K562 (cell line): ENCODE data around the gene EXOSC6.
"Not testable (repeated sequence)": the region's sequence is repeated elsewhere in the genome, so short reads cannot be mapped to it uniquely, and the experiment has no call there.

Experiments used
- CTCF ChIP-seq, 3 experiments: IDR thresholded peaks in 2 of 3; conservative IDR thresholded peaks in 1 of 3; 2 replicates each; pipeline ENCODE4 v1.5.1; 2011 to 2012; ENCODE audit warnings: low read length in 3 of 3, mild to moderate bottlenecking in 3 of 3, control low read depth in 2 of 3, improper control_type of control experiment in 1 of 3, inconsistent platforms in 1 of 3, low read depth in 1 of 3, mixed read lengths in 1 of 3, moderate library complexity in 1 of 3; ENCODE audit not compliant: insufficient read depth in 2 of 3
- GTF2F1 ChIP-seq: IDR thresholded peaks from 2 replicates; pipeline ENCODE4 v1.6.1; 2011; ENCODE audit warnings: low read depth, low read length, improper control_type of control experiment
- MYBL2 ChIP-seq, 2 experiments: fragments of 450-650 bp in 1 of 2; sonication (generic) in 1 of 2; formaldehyde crosslinking in 1 of 2; IDR thresholded peaks; 2 replicates each; pipeline versions ENCODE4 v1.6.1 to v1.8.1; 2017 to 2022; ENCODE audit warnings: borderline replicate concordance in 1 of 2, inconsistent platforms in 1 of 2, low read depth in 1 of 2, mild to moderate bottlenecking in 1 of 2, missing genetic modification reagents in 1 of 2, moderate library complexity in 1 of 2
- PKNOX1 ChIP-seq: fragments of 450-650 bp; IDR thresholded peaks from 2 replicates; pipeline ENCODE4 v1.6.1; 2016
- SMARCA5 ChIP-seq: fragments of 450-650 bp; IDR thresholded peaks from 2 replicates; pipeline ENCODE4 v1.6.1; 2016
- SP1 ChIP-seq: sonication (generic); formaldehyde crosslinking; IDR thresholded peaks from 2 replicates; pipeline ENCODE4 v1.8.1; 2022; ENCODE audit warnings: mild to moderate bottlenecking, missing genetic modification reagents
- TBP ChIP-seq: optimal IDR thresholded peaks from 2 replicates; pipeline ENCODE3; 2011; ENCODE audit warnings: low read depth, low read length, improper control_type of control experiment
- VEZF1 ChIP-seq: fragments of 200-800 bp; sonication (Bioruptor generic); IDR thresholded peaks from 2 replicates; pipeline ENCODE4 v1.6.1; 2017; ENCODE audit warnings: missing genetic modification characterization, missing compliant biosample characterization
- XRCC5 ChIP-seq: fragments of 200-400 bp; formaldehyde crosslinking; IDR thresholded peaks from 2 replicates; pipeline ENCODE4 v1.6.1; 2017; ENCODE audit warnings: low read depth, mild to moderate bottlenecking, low read length

DNA sequence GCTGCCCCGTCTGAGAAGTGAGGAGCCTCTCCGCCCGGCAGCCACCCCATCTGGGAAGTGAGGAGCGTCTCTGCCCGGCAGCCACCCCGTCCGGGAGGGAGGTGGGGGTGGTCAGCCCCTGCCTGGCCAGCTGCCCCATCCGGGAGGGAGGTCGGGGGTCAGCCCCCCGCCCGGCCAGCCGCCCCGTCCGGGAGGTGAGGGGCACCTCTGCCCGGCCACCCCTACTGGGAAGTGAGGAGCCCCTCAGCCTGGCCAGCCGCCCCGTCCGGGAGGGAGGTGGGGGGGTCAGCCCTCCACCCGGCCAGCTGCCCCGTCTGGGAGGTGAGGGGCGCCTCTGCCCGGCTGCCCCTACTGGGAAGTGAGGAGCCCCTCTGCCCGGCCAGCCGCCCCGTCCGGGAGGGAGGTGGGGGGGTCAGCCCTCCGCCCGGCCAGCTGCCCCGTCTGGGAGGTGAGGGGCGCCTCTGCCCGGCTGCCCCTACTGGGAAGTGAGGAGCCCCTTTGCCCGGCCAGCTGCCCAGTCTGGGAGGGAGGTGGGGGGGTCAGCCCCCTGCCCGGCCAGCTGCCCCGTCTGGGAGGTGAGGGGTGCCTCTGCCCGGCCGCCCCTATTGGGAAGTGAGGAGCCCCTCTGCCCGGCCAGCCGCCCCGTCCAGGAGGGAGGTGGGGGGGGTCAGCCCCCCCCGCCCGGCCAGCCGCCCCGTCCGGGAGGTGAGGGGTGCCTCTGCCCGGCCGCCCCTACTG, 46.9 kb downstream of the EXOSC6 start:
- not testable (repeated sequence) for TF ChIP-seq MYBL2 (IDR thresholded peaks at IDR 0.05; ENCODE audit: low read depth); MYBL2 (CRISPR knock-in tag; IDR thresholded peaks at IDR 0.05; ENCODE audit: borderline replicate concordance); PKNOX1; XRCC5; CTCF (IDR thresholded peaks at IDR 0.05 in 2 of 3, conservative IDR thresholded peaks at IDR 0.05 in 1 of 3; ENCODE audit: insufficient read depth in 2 of 3, low read depth in 1 of 3, low read length in 3 of 3); VEZF1 (CRISPR knock-in tag); SMARCA5; SP1 (CRISPR knock-in tag); TBP; GTF2F1
